ENCODE measurements around the gene SLCO2A1.

SLCO2A1 gene

GRCh38 chr3:133997871-133998635, 31.7 kb downstream of the SLCO2A1 start:
- DNase-seq: no peak

GRCh38 chr3:133996996-133997395, 32.7 kb downstream of the SLCO2A1 start:
- DNase-seq: no peak

- no peak for DNase-seq
Measured at GRCh38 chr3:133996251-133996661, 33.5 kb downstream of the SLCO2A1 start.

GRCh38 chr3:133995264-133995663, 34.5 kb downstream of the SLCO2A1 start:
- DNase-seq: no peak

GRCh38 chr3:133994166-133994890, 35.4 kb downstream of the SLCO2A1 start:
- DNase-seq: no peak

- DNase-seq: no peak
Measured at GRCh38 chr3:133992951-133993620, 36.6 kb downstream of the SLCO2A1 start.

GRCh38 chr3:133992381-133992780, 37.3 kb downstream of the SLCO2A1 start:
- no peak for DNase-seq

- DNase-seq: no peak
Measured at GRCh38 chr3:133991637-133992036, 38.1 kb downstream of the SLCO2A1 start.

- no peak for DNase-seq
Measured at GRCh38 chr3:133991209-133991608, 38.5 kb downstream of the SLCO2A1 start.

- no peak for DNase-seq
Measured at GRCh38 chr3:133989936-133990702, 39.6 kb downstream of the SLCO2A1 start.

- DNase-seq: no peak
Measured at GRCh38 chr3:133988631-133989161, 41.0 kb downstream of the SLCO2A1 start.

GRCh38 chr3:133987948-133988484, 41.7 kb downstream of the SLCO2A1 start:
- no peak for DNase-seq

GRCh38 chr3:133987136-133987535, 42.6 kb downstream of the SLCO2A1 start:
- DNase-seq: no peak

- no peak for DNase-seq
Measured at GRCh38 chr3:133986311-133986710, 43.4 kb downstream of the SLCO2A1 start.

- no peak for DNase-seq
Measured at GRCh38 chr3:133984975-133985374, 44.8 kb downstream of the SLCO2A1 start.

- no peak for DNase-seq
Measured at GRCh38 chr3:133983576-133984560, 45.9 kb downstream of the SLCO2A1 start.

GRCh38 chr3:133983126-133983525, 46.6 kb downstream of the SLCO2A1 start:
- DNase-seq: no peak

GRCh38 chr3:133980550-133980949, 49.2 kb downstream of the SLCO2A1 start:
- no peak for DNase-seq

- DNase-seq: no peak
Measured at GRCh38 chr3:133980035-133980434, 49.7 kb downstream of the SLCO2A1 start.

GRCh38 chr3:133979553-133979952, 50.2 kb downstream of the SLCO2A1 start:
- no peak for DNase-seq

- no peak for DNase-seq
Measured at GRCh38 chr3:133977568-133977967, 52.2 kb downstream of the SLCO2A1 start.

All from NCI-H1092 (cell line).